ENCODE data around the gene ART1.
"Not testable (repeated sequence)": the region's sequence is repeated elsewhere in the genome, so short reads cannot be mapped to it uniquely, and the experiment has no call there.

The ART1 gene

GRCh38 chr11:3632070-3632660, 12.8 kb upstream of the ART1 start:
- no peak for DNase-seq

- no peak for DNase-seq
These were observed 9.1 kb upstream of the ART1 start for GRCh38 chr11:3635641-3636375.

DNA sequence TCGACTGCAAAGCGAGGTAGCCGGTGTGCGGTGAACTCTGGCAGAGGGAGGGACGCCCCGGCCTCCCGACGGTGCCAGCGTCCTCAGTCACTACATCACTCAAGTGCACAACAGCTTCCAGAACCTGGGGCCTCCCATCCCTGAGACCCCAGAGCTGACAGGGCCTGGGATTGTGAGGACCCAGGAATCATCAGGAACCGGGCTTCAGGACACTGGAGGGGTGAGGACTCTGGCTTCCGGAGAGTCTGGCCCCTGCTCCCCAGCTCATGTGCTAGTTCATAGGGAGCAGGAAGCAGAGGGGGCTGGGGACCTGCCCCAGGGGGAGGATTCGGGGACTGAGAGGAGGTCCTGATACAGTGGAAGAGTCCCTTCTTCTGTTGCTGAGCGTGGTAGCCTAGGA, 7.7 kb upstream of the ART1 start:
- no peak for DNase-seq

GRCh38 chr11:3638513-3638912, 6.4 kb upstream of the ART1 start:
- no peak for DNase-seq

- DNase-seq, result no peak
These were observed 5.1 kb upstream of the ART1 start for GRCh38 chr11:3639841-3640240.

- DNase-seq, result no peak
These were observed 3.7 kb upstream of the ART1 start for GRCh38 chr11:3641191-3641590.

GRCh38 chr11:3641701-3642070, 3.2 kb upstream of the ART1 start, which contains the start of gene ART5:
ART5 (minus strand) TSS chr11:3641992; CDS start chr11:3641862, 130 bp downstream.
- DNase-seq, result no peak

GRCh38 chr11:3642071-3642951, 2.6 kb upstream of the ART1 start:
- peak; percentile 83 for DNase-seq

- not testable (repeated sequence) for DNase-seq
These were observed 1.8 kb upstream of the ART1 start for GRCh38 chr11:3643102-3643546.

DNA sequence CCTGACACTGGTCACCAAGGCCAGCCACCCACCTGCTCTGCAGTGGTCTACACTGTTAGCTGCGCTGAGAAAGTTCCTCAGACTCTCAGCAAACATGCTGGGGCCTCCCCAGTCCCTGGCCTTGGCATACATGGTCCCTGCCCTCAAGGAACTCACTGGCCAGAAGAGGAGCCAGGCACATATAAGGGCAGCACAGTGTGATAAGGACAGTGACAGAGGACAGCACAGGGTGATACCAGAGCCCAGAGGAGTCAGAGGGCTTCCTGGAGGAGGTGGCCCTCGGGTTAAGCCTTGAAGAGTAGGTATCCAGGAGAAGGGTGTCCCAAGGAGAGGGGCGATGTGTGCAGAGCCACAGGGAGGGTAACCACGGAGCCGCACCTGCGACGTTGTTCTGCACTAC, 624 bp downstream of the ART1 start:
- no peak for DNase-seq

DNA sequence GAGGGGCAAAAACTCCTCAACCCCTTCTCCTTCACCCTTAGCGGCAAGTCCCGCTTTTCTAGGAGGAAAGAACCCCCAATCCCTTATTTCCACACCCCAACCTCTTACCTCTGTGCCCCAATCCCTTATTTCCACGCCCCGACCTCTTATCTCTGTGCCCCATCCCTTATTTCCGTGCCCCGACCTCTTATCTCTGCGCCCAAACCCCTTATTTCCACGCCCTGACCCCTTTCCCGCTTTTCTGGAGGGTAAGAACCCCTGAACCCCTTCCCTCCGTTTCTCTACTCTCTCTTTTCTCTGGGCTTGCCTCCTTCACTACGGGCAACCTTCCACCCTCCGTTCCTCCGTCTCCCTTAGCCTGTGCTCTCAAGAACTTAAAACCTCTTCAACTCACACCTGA, 3.9 kb downstream of the ART1 start:
- not testable (repeated sequence) for DNase-seq

- DNase-seq, result not testable (repeated sequence)
These were observed 4.4 kb downstream of the ART1 start for GRCh38 chr11:3649374-3649773.

- DNase-seq, result not testable (repeated sequence)
These were observed 7.6 kb downstream of the ART1 start for GRCh38 chr11:3652514-3652913.

- DNase-seq, result no peak
These were observed 10.6 kb downstream of the ART1 start for GRCh38 chr11:3655547-3655946.

DNA sequence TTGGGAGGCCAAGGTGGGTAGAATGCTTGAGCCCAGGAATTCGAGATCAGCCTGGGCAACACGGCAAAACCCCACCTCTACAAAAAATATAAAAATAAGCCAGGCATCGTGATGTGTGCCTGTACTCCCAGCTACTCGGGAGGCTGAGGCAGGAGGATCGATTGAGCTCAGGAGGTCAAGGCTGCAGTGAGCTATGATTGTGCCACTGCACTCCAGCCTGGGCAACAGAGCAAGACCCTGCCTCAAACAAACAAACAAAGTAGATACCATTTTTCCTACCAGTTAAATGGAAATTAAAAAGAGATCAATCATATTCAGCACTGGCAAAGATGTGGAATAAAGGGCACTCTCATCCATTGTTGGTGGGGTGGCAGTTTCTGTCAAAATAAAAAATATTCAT, 12.4 kb downstream of the ART1 start:
- DNase-seq, result not testable (repeated sequence)

DNA sequence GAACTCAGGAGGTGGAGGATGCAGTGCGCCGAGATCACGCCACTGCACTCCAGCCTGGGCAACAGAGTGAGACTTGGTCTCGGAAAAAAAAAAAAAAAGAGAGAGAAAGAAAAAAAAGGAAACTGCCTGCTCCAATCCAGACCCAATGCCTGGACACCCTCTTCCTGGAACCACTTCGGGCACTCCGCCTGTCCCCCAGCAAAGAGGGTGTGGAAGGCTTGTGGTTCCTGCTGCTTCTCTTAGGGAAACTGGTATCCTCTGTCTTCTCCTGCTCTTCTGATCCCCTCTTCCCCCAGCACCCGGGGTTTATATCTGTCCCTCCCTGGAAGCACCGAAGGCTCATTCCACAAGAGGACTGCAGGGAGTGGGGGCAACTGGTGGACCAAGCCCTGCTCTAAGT, 13.3 kb downstream of the ART1 start:
- no peak for DNase-seq

- no peak for DNase-seq
These were observed 14.9 kb downstream of the ART1 start for GRCh38 chr11:3659595-3660515.

- no peak for DNase-seq
These were observed 16.0 kb downstream of the ART1 start for GRCh38 chr11:3660960-3661359.

DNA sequence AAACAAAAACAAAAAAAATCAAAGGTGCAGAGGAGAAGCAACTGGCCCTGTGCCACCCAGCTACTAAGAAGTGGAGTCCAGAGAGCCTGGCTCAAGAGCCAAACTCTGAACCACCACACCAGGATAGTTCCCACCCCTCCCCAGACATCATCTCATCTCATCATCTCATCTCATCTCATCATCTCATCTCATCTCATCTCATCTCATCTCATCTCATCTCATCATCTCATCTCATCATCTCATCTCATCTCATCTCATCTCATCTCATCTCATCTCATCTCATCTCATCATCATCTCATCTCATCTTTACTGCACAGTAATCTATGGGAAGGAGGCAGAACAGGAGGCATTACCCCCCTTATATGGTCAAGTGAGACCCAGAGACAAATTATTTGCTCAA, 17.9 kb downstream of the ART1 start:
- DNase-seq, result no peak

- DNase-seq, result no peak
These were observed 19.2 kb downstream of the ART1 start for GRCh38 chr11:3664032-3664630.

GRCh38 chr11:3665336-3666022, 20.6 kb downstream of the ART1 start:
- no peak for DNase-seq
